HG03571 (cell line): Measurements from ENCODE around the gene CYLC2.

ENCODE experiments used
- ATAC-seq: cut with Tn5 transposase; IDR thresholded peaks from one replicate; pipeline ENCODE4 v1.9.1; 2021; ENCODE audit not compliant: unreplicated experiment

The CYLC2 gene, protein sequence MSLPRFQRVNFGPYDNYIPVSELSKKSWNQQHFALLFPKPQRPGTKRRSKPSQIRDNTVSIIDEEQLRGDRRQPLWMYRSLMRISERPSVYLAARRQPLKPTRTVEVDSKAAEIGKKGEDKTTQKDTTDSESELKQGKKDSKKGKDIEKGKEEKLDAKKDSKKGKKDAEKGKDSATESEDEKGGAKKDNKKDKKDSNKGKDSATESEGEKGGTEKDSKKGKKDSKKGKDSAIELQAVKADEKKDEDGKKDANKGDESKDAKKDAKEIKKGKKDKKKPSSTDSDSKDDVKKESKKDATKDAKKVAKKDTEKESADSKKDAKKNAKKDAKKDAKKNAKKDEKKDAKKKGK

DNA sequence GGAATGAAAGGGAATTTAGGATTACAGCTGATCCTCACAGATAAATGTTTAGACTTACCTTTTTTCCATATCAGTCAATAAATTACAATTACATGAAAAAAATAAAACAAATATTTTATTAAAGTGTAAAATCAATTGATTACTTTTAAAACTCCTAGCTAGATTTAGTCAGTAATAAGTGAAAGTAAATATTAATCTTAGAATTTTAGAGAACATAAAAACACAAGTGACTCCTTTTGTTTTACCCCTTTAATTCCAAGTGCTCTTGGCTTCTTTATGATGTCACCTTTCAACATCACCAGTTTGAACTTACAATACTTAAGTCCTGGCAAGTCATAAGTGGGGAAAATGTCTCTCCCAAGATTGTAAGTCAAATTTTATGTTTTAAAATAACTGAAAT lies at the start of gene CYLC2:
Gene CYLC2 (plus strand): TSS at position 301 of the 400 bp plus-strand sequence. CDS start 48 bp downstream, at position 349.
- no peak for ATAC-seq

DNA sequence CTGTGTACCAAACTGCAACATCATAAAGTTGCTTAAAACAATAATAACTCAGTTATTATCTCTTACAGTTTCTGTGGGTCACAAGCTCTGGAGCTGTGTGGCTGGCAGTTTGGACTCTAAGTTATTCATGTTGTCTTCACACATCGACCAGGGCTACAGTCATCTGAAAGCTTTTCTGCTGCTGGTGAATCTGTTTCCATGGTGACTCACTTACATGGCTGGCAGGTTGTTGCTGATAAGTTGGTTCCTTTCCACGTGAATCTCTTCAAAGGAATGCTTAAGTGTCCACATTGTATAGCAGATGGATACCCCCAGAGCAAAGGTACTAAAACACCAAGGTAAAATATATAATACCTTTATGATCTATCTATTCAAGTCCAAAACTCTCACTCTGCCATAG lies 44.8 kb upstream of the CYLC2 start:
- no peak for ATAC-seq

DNA sequence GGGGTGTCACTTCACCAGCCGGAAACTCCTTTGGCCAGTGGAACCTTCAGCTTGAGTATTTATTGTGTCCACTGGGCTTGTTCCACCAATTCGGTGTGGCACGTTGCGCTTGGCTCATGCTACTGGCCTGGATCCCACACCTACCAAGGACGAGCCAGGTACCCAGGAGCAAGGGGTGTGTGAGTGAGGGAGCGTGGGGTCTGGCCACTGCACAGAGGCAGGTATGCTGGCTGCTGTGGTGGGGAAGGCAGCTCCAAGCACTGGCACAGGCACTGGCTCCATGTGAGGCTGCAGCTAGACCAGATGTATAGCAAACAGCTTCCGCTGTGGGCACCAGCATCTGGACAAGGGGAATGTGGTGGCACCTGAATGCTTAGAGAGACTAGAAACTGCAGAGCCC lies 28.1 kb upstream of the CYLC2 start:
- ATAC-seq, result no peak

DNA sequence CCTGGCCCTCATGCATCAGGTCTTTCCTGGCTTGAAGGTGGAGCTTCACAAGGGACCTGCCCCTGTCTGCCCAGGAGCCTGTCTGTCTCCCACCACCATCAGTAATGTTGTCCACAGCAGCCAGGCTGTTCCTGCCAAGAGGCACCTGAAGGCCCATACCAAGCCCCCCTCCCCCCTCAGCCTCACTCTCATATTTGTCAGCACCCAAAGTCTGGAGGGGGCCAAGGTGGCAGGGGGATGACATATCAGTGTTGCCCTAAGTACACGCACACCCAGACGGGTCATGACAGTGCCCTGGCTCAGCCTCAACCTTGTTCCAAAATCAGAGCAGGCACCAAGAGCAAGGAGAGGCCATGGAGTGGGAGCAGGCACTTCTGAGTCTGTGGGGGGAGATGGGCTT lies 27.2 kb upstream of the CYLC2 start:
- no peak for ATAC-seq

GRCh38 chr9:102972780-102973179 lies 22.4 kb upstream of the CYLC2 start:
- no peak for ATAC-seq

DNA sequence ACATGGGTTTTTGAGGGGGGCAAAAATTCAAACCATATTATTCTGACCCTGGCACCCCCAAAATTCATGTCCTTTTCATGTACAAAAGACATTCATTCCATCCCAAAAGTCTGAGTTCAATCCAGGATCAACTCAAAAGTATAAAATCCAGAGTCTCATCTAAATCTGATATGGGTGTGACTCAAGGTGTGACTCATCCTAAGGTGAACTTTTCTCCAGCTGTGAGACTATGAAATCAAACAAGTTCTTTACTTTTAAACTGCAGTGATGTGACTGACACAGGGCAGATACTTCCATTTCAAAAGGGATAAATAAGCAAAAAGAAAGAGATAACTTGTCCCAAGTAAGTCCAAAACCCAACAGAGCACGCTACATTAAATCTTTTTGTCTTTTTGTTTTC lies 20.6 kb upstream of the CYLC2 start:
- ATAC-seq, result no peak

- no peak for ATAC-seq
These were observed 19.9 kb upstream of the CYLC2 start for GRCh38 chr9:102975251-102975650.

DNA sequence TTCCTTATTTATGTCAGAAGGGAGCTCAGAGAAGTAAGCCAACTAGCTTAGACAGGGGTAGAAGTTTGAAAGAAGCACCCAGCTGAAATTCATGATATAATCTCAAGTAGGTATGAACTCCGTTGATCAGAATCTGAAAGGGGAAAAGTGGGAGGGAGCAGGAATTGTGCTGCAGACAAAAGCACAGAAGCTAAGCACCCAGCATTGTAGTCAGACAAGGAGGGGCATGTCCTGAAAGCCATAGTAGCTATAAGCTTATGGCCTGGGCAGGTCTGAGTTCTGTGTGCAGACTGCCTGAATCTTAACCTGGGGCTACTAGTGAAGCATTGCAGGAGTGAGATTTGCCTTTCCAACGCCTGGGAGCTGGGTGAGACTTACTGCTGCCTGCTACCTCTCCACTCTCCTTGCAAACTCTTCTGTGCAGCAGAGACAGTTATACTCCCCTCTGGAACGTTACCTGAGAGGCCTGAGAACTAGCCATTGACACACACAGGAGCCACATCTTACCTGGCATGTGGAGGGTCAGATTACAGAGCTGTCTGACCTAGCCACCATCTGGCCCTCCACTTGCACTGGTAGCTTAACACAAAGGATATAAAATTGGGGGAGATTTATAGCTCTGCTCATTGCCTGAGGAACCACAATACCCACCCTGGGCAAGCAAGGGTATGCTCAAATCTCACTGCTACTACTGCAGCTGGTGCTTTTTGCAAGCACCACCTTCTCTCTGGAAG lies 9.8 kb upstream of the CYLC2 start:
- no peak for ATAC-seq

DNA sequence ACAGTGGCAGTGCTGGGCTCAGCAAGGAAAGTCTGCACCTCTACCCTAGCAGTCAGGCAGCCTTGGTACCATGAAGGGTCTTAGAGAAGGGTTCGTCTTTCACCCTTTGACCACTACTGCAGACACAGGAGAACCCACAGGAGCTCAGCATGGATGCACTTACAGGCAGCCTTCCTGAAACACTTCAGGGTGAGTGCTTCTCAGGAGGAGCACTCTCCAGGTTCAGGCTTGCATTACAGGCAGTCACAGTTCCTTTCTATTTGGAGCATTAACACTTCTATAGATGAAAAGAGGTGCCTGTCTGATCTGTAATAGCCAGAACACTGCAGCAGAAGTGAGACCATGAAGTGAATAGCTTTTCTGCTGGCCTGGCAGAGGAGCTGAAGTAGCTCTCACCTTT lies 8.7 kb upstream of the CYLC2 start:
- no peak for ATAC-seq

DNA sequence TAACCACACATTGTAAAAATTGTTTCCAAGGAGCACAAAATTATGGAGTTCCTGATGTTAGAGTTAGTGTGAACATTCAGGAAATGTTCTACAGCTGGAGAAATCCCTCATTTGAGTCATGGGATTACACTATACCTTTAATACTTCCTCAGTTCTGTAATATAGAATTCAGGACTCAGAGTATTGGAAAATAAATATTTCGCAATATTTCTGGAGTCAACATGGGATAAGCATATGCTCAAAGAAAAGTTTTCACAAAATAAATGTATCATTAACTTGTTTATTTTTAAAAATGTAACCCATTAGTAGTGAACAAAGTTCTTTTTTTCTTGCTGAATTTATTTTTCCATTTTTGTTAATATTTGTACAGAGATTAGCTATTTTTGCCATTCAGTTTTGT lies 8.6 kb downstream of the CYLC2 start:
- ATAC-seq, result no peak

- ATAC-seq, result no peak
These were observed 19.1 kb downstream of the CYLC2 start for GRCh38 chr9:103014242-103014641.

DNA sequence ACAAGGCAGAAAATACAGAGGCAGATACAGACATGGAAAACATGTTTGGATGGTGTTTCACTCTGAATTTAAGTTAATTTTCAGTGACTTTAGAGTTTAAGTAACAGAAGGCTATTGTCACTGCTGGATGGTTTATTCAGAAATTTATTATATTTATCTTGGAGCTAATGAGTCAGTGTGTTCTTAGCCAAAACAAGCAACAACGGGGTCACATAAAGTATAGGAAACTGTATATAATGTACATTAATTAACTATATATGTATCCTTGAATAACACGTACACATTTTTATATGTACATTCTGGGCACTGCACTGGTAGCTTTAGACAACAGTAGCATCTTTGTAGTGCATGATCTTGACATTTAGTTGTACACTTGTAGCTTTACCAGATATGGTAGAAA lies 30.7 kb downstream of the CYLC2 start:
- no peak for ATAC-seq

DNA sequence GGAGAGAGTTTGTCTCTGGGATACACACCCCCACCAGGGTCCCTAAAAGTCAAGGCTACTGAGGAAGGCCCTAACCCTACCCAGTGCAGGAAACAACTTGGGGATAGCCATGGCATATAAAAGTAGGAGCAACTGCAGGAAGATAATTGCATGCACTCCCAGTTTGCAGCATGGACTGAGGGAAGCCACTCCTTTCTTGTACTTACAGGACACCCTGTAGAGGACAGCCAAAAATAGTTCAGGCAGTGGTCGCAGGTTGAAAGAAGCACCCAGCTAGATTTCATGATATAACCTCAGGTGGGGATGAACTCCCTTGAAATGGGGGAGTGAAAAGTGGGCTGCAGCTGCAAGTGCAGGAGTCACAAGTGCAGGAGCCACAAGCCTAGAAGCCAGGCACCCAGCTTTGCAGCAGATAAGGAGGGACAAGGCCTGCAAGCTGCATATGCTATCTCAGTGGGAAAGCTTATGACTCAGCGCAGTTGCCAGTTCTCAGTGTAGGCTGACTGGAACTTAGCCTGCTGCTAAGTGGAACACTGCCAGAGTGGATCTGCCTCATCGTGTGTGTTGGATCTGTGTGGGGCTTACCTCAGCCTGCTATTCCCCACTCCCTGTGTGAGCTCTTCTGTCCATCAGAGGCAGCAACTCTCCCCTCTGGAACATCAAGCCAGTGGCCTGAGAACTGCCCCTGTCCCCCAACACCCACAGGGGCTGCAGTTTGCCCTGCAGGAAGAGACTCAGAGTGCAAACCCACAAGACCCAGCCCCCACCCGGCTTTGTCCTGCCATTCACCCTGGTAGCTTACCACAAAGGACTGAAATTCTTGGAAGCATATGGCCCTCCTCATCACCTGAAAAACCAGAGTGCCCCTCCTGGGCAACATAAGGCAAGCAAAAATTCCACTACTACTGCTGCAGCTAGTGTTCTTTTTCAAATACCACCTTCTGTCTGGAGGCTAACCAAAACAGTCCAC lies 42.7 kb downstream of the CYLC2 start:
- no peak for ATAC-seq

GRCh38 chr9:103041961-103042360 lies 46.8 kb downstream of the CYLC2 start:
- no peak for ATAC-seq
